Tibial artery (tissue), 4 donors: ENCODE measurements around the gene BATF.
A peak's percentile ranks its signal among the peaks of the same experiment; 100 is the strongest.

Experiments used
- DNase-seq, 2 donors: peaks; one replicate each; pipeline ENCODE4 v3.0.0-alpha.2; 2019
- H3K27ac ChIP-seq, 2 donors: fragments of 200-600 bp; sonication (generic) in 1 of 2; 1 replicate in 1 of 2; 2 replicates in 1 of 2; pipeline ENCODE4 v1.5.1; 2018 to 2019; ENCODE audit warnings: mild to moderate bottlenecking in 1 of 2
- H3K27me3 ChIP-seq, 2 donors: fragments of 200-600 bp; sonication (generic) in 1 of 2; one replicate each; pipeline versions ENCODE4 v1.5.1 to v1.6.0; 2016 to 2019
- H3K36me3 ChIP-seq, 3 donors: fragments of 200-600 bp; sonication (generic) in 2 of 3; one replicate each; pipeline ENCODE4 v1.5.1; 2016 to 2019; ENCODE audit warnings: mild to moderate bottlenecking in 2 of 3
- H3K4me1 ChIP-seq, 4 donors: fragments of 200-600 bp; sonication (generic) in 2 of 4; 1 replicate in 3 of 4; 2 replicates in 1 of 4; pipeline ENCODE4 v1.5.1; 2016 to 2019
- H3K4me3 ChIP-seq, 2 donors: fragments of 200-600 bp; sonication (generic) in 1 of 2; 1 replicate in 1 of 2; 2 replicates in 1 of 2; pipeline ENCODE4 v1.5.1; 2018 to 2019; ENCODE audit warnings: mild to moderate bottlenecking in 2 of 2
- H3K9me3 ChIP-seq, 3 donors: fragments of 200-600 bp; sonication (generic) in 1 of 3; one replicate each; pipeline ENCODE4 v1.5.1; 2016 to 2019
- intact Hi-C: fragments of 100-400 bp; cut with DNase I; formaldehyde crosslinking; loops from one replicate; pipeline ENCODE4 v1.15.0; 2023; ENCODE audit warnings: low total_unique reads
- TF ChIP-seq, protein P1 (sequence below), 2 experiments: fragments of 200-600 bp in 1 of 2; fragments of 450-650 bp in 1 of 2; IDR thresholded peaks; one replicate each; pipeline ENCODE4 v1.5.1; 2017 to 2019; ENCODE audit warnings: antibody characterized with exemption in 2 of 2, mild to moderate bottlenecking in 1 of 2, moderate library complexity in 1 of 2

BATF gene

GRCh38 chr14:75554482-75554881 is 32.2 kb downstream of the BATF start:
- TF ChIP-seq, protein P1, sequence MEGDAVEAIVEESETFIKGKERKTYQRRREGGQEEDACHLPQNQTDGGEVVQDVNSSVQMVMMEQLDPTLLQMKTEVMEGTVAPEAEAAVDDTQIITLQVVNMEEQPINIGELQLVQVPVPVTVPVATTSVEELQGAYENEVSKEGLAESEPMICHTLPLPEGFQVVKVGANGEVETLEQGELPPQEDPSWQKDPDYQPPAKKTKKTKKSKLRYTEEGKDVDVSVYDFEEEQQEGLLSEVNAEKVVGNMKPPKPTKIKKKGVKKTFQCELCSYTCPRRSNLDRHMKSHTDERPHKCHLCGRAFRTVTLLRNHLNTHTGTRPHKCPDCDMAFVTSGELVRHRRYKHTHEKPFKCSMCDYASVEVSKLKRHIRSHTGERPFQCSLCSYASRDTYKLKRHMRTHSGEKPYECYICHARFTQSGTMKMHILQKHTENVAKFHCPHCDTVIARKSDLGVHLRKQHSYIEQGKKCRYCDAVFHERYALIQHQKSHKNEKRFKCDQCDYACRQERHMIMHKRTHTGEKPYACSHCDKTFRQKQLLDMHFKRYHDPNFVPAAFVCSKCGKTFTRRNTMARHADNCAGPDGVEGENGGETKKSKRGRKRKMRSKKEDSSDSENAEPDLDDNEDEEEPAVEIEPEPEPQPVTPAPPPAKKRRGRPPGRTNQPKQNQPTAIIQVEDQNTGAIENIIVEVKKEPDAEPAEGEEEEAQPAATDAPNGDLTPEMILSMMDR (IDR thresholded peaks at IDR 0.05), result no peak
- intact Hi-C loops, result no loop called here
- DNase-seq, result no peak
- peaks cover 0 to 5% (median 0%) of the 10 kb centered on the region in 3 donors for H3K9me3 ChIP-seq
- no peak overlapping the region for H3K4me3 ChIP-seq
- no peaks in the 10 kb centered on the region for H3K4me1 ChIP-seq
- no peak overlapping the region for H3K27ac ChIP-seq
- peaks cover 0 to 11% of the 10 kb centered on the region in 2 donors for H3K27me3 ChIP-seq
- no peaks in the 10 kb centered on the region for H3K36me3 ChIP-seq

GRCh38 chr14:75558440-75558839 is 36.2 kb downstream of the BATF start:
- peaks cover 0 to 5% (median 0%) of the 10 kb centered on the region in 3 donors for H3K9me3 ChIP-seq
- intact Hi-C loops, result no loop called here
- no peak overlapping the region for H3K4me3 ChIP-seq
- H3K36me3 ChIP-seq, result no peaks in the 10 kb centered on the region
- peaks cover 0 to 7% of the 10 kb centered on the region in 2 donors for H3K27me3 ChIP-seq
- TF ChIP-seq, protein P1 (IDR thresholded peaks at IDR 0.05), result no peak
- no peak for DNase-seq
- H3K27ac ChIP-seq, result no peak overlapping the region
- peaks cover 0 to 11% (median 1%) of the 10 kb centered on the region in 4 donors for H3K4me1 ChIP-seq

DNA sequence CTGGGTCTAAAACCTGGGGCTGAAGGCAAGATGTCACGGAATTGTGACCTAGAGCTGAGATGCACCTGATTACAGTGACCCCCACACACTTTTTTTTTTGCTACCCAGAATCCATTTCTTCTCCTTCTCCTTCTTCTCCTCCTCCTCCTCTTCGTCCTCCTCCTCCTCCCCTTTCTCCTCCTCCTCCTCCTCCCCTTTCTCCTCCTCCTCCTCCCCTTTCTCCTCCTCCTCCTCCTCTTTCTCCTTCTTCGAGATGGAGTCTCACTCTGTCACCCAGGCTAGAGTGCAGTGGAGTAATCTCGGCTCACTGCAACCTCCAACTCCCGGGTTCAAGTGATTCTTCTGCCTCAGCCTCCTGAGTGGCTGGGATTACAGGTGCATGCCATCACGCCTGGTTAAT is 36.8 kb downstream of the BATF start:
- TF ChIP-seq, protein P1 (IDR thresholded peaks at IDR 0.05), result no peak
- Histone ChIP-seq H3K27me3 (peaks cover 0 to 11% of the 10 kb centered on the region in 2 donors), H3K27ac (no peak overlapping the region), H3K4me1 (peaks cover 0 to 11% (median 1%) of the 10 kb centered on the region in 4 donors), H3K9me3 (peaks cover 0 to 5% (median 0%) of the 10 kb centered on the region in 3 donors), H3K36me3 (no peaks in the 10 kb centered on the region), H3K4me3 (no peak overlapping the region)
- no peak for DNase-seq
- intact Hi-C loops, result no loop called here

- H3K4me1 ChIP-seq, result peaks cover 0 to 11% (median 1%) of the 10 kb centered on the region in 4 donors
- no peak overlapping the region for H3K4me3 ChIP-seq
- no peaks in the 10 kb centered on the region for H3K36me3 ChIP-seq
- TF ChIP-seq, protein P1 (IDR thresholded peaks at IDR 0.05), result no peak
- no peak overlapping the region for H3K27ac ChIP-seq
- DNase-seq, result no peak
- H3K9me3 ChIP-seq, result peaks cover 0 to 5% (median 0%) of the 10 kb centered on the region in 3 donors
- peaks cover 0 to 17% of the 10 kb centered on the region in 2 donors for H3K27me3 ChIP-seq
- intact Hi-C loops, result no loop called here
These were observed 37.4 kb downstream of the BATF start for GRCh38 chr14:75559451-75560222.

DNA sequence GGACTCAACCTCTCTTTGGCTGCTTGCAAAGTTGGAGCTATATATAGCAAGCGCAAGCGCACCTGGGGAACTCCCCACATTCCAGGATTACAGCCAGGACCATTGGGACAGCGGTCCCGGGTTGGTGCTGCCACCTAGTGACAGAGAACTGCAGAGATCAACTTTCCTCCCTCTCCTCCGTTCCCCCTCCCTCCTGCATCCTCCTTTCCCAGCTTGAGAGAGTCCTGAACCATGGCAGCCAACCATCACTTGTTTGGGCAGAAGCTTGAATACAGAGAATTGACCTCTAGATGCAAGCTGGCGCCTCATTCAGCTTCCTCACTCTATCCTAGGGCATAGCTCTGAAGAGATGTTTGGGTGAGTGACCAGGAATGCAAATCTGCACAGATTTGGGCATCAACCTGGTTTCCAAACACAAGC is 38.8 kb downstream of the BATF start:
- Histone ChIP-seq H3K4me3 (no peak overlapping the region), H3K36me3 (no peaks in the 10 kb centered on the region), H3K27ac (no peak overlapping the region), H3K9me3 (peaks cover 0 to 5% (median 0%) of the 10 kb centered on the region in 3 donors), H3K4me1 (peaks cover 0 to 11% (median 1%) of the 10 kb centered on the region in 4 donors), H3K27me3 (peaks cover 0 to 27% of the 10 kb centered on the region in 2 donors)
- peak; percentile 54 to 81 for DNase-seq
- intact Hi-C loops, result no loop called here
- TF ChIP-seq, protein P1 (IDR thresholded peaks at IDR 0.05), result peak; percentile 55 to 63
